IMR-90 (cell line): ENCODE data around the gene PKNOX1. TPM values are rescaled to one million over a fixed set of nuclear protein-coding genes. Genes with fewer than 3 reads are reported as not detected.
"Not testable (repeated sequence)": the region's sequence is repeated elsewhere in the genome, so short reads cannot be mapped to it uniquely, and the experiment has no call there.

ENCODE experiments used
- ATAC-seq: fragments of 200-7000 bp; cut with Tn5 transposase; 2 replicates; pipeline ENCODE4 v1.9.1; 2020; ENCODE audit warnings: low read depth, mild to moderate bottlenecking, moderate library complexity
- BruUV-seq: library from RNA; stranded (reverse); fragments of 400-500 nt; replicated peaks from 2 replicates; lab custom pipeline; 2021; lab: Mats Ljungman, UMichigan
- CTCF ChIA-PET: fragments of 300-600 bp; formaldehyde crosslinking; extraction: SDS; loops from one replicate; lab custom pipeline; 2021; ENCODE audit warnings: antibody characterized with exemption; lab: Yijun Ruan, JAX
- POLR2A ChIA-PET: fragments of 300-600 bp; sonication (Branson Sonifier 250); formaldehyde crosslinking; loops from one replicate; lab custom pipeline; 2022; ENCODE audit warnings: antibody characterized with exemption; ENCODE audit not compliant: unreplicated experiment; lab: Charles Lee
- DNase-seq: peaks from one replicate; pipeline ENCODE4 v3.0.0; 2013
- H2AFZ ChIP-seq: replicated peaks from 2 replicates; pipeline ENCODE3; 2013; ENCODE audit warnings: low read length, mild to moderate bottlenecking; ENCODE audit not compliant: poor library complexity
- H2AK5ac ChIP-seq: 2 replicates; pipeline ENCODE4 v1.6.1; 2013; ENCODE audit warnings: low read depth, low read length, inconsistent platforms
- H2AK9ac ChIP-seq: replicated peaks from 2 replicates; pipeline ENCODE3; 2013; ENCODE audit warnings: mild to moderate bottlenecking, low read depth, low read length, moderate library complexity; ENCODE audit not compliant: poor library complexity
- H2BK120ac ChIP-seq: 2 replicates; pipeline ENCODE4 v1.6.1; 2013; ENCODE audit warnings: low read depth, low read length, inconsistent platforms
- H2BK15ac ChIP-seq: 3 replicates; pipeline ENCODE4 v1.6.1; 2013; ENCODE audit warnings: low read depth, low read length, inconsistent platforms
- H2BK20ac ChIP-seq: 2 replicates; pipeline ENCODE4 v1.6.1; 2013; ENCODE audit warnings: low read depth, mild to moderate bottlenecking, inconsistent platforms, low read length, moderate library complexity
- H2BK5ac ChIP-seq: 2 replicates; pipeline ENCODE4 v1.6.1; 2013; ENCODE audit warnings: mild to moderate bottlenecking, low read depth, low read length, inconsistent platforms; ENCODE audit not compliant: poor library complexity, severe bottlenecking
- H3K14ac ChIP-seq: replicated peaks from 2 replicates; pipeline ENCODE4 v1.6.1; 2013; ENCODE audit warnings: low read depth, low read length, inconsistent platforms
- H3K18ac ChIP-seq: 2 replicates; pipeline ENCODE4 v1.6.1; 2013; ENCODE audit warnings: low read depth, low read length, control low read depth
- H3K23ac ChIP-seq: 2 replicates; pipeline ENCODE4 v1.6.1; 2013; ENCODE audit warnings: low read depth, low read length, inconsistent platforms
- H3K27ac ChIP-seq: 2 replicates; pipeline ENCODE4 v1.5.1; 2013; ENCODE audit warnings: mild to moderate bottlenecking, control low read depth, low read length; ENCODE audit not compliant: insufficient read depth
- H3K27me3 ChIP-seq: 2 replicates; pipeline ENCODE4 v1.6.1; 2013; ENCODE audit warnings: low read length; ENCODE audit not compliant: control insufficient read depth, insufficient read depth
- H3K36me3 ChIP-seq: 2 replicates; pipeline ENCODE4 v1.6.1; 2013; ENCODE audit warnings: low read length, mixed read lengths; ENCODE audit not compliant: control insufficient read depth, insufficient read depth
- H3K4ac ChIP-seq: 2 replicates; pipeline ENCODE4 v1.6.1; 2013; ENCODE audit warnings: low read depth, low read length, inconsistent platforms
- H3K4me1 ChIP-seq: 2 replicates; pipeline ENCODE4 v1.6.1; 2013; ENCODE audit warnings: low read length, mixed read lengths; ENCODE audit not compliant: control insufficient read depth, insufficient read depth
- H3K4me2 ChIP-seq: 2 replicates; pipeline ENCODE4 v1.6.1; 2013; ENCODE audit warnings: low read depth, mild to moderate bottlenecking, control low read depth, low read length, moderate library complexity
- H3K4me3 ChIP-seq: 2 replicates; pipeline ENCODE4 v1.5.1; 2013; ENCODE audit warnings: low read depth, mild to moderate bottlenecking, control low read depth, low read length, moderate library complexity; ENCODE audit not compliant: insufficient read depth
- H3K56ac ChIP-seq: 2 replicates; pipeline ENCODE4 v1.6.1; 2013; ENCODE audit warnings: low read length, inconsistent platforms; ENCODE audit not compliant: insufficient read depth; ENCODE audit errors: extremely low read depth
- H3K79me1 ChIP-seq, 2 experiments: 2 replicates each; pipeline ENCODE4 v1.6.1; 2013; ENCODE audit warnings: low read length in 2 of 2, inconsistent platforms in 1 of 2, low read depth in 1 of 2
- H3K9ac ChIP-seq: 2 replicates; pipeline ENCODE4 v1.6.1; 2013; ENCODE audit warnings: low read depth, low read length, control low read depth
- H3K9me1 ChIP-seq: 2 replicates; pipeline ENCODE4 v1.6.1; 2013; ENCODE audit warnings: low read length, inconsistent platforms; ENCODE audit not compliant: insufficient read depth
- H3K9me3 ChIP-seq: 2 replicates; pipeline ENCODE4 v1.6.1; 2013; ENCODE audit warnings: low read length; ENCODE audit not compliant: control insufficient read depth, insufficient read depth
- H4K20me1 ChIP-seq: 2 replicates; pipeline ENCODE4 v1.6.1; 2013; ENCODE audit warnings: low read length, inconsistent platforms; ENCODE audit not compliant: insufficient read depth
- H4K5ac ChIP-seq: 2 replicates; pipeline ENCODE4 v1.6.1; 2013; ENCODE audit warnings: mild to moderate bottlenecking, low read depth, low read length, control low read depth
- H4K8ac ChIP-seq, 2 experiments: 2 replicates each; pipeline ENCODE4 v1.6.1; 2013; ENCODE audit warnings: low read depth in 2 of 2, low read length in 2 of 2, control low read depth in 1 of 2, inconsistent platforms in 1 of 2
- H4K91ac ChIP-seq: 2 replicates; pipeline ENCODE4 v1.6.1; 2013; ENCODE audit warnings: low read depth, low read length, inconsistent platforms; ENCODE audit not compliant: insufficient read depth
- MXI1 ChIP-seq: IDR thresholded peaks from 2 replicates; pipeline ENCODE4 v1.6.1; 2012; ENCODE audit warnings: low read depth, mild to moderate bottlenecking, low read length, moderate library complexity, borderline replicate concordance
- WGBS, 2 experiments: methylation state at CpG; one replicate each; pipeline versions ENCODE4 v1.1.5 to v1.1.7; 2013; ENCODE audit warnings: missing lambda C conversion rate in 2 of 2; ENCODE audit not compliant: insufficient read length in 1 of 2; ENCODE audit errors: extremely low coverage in 2 of 2; 5-methylcytosine and 5-hydroxymethylcytosine counted together
- dilution Hi-C: fragments of 300-500 bp; cut with HindIII; formaldehyde crosslinking; loops from one replicate; pipeline ENCODE4 v1.14.3; 2018; ENCODE audit warnings: low sequenced_read_pairs; ENCODE audit not compliant: unreplicated experiment
- in situ Hi-C: fragments of 300-500 bp; cut with MboI; formaldehyde crosslinking; loops from 3 replicates; pipeline ENCODE4 v1.14.3; 2019; ENCODE audit warnings: low sequenced_read_pairs, inconsistent platforms, mixed read lengths
- intact Hi-C: fragments of 100-400 bp; cut with micrococcal nuclease; formaldehyde crosslinking; loops from 2 replicates; pipeline ENCODE4 v1.10.0; 2022
- polyA plus RNA-seq, 3 experiments: library from polyadenylated mRNA; depleted of rRNA; stranded (reverse); fragments of >200 nt; gene quantifications; 2 replicates each; pipeline ENCODE4 v1.2.3, GENCODE V29; 2012; ENCODE audit warnings: low replicate concordance in 1 of 3
- total RNA-seq: library from RNA; depleted of rRNA; stranded (reverse); fragments of >200 nt; gene quantifications from 2 replicates; pipeline ENCODE4 v1.2.3, GENCODE V29; 2012

The PKNOX1 gene
- total and polyA plus RNA-seq, 2 of the 4 experiments (the other 2 are of a cell fraction) = 35.0 to 61.0 TPM

GRCh38 chr21:42925114-42925926 lies 49.0 kb upstream of the PKNOX1 start, which contains the start of gene ERVH48-1 (continued):
- TF ChIP-seq MXI1 = no peak

- H3K4me3 ChIP-seq, H3K4me1 ChIP-seq, H3K79me1 ChIP-seq, H3K27ac ChIP-seq, H2AFZ ChIP-seq, dilution Hi-C loops, H2BK15ac ChIP-seq, H2BK5ac ChIP-seq, H3K9me3 ChIP-seq, H4K8ac ChIP-seq, H3K23ac ChIP-seq, H3K9ac ChIP-seq, H3K27me3 ChIP-seq, H2BK20ac ChIP-seq, H3K56ac ChIP-seq, H3K18ac ChIP-seq, H3K36me3 ChIP-seq, DNase-seq, BruUV-seq, H2BK120ac ChIP-seq, H3K4ac ChIP-seq, in situ Hi-C loops, H4K20me1 ChIP-seq, intact Hi-C loops, H3K9me1 ChIP-seq, H3K14ac ChIP-seq, ATAC-seq: not testable (repeated sequence)
- peak overlapping the region; percentile 22; the same call in 1 of the 2 replicates for H3K4me2 ChIP-seq
- ChIA-PET POLR2A (interaction anchor here (0.6 kb wide), 1 partner anchor 332 kb away, joined by 6 read pairs; no protein-coding TSS in a partner anchor), CTCF (interaction anchor here (0.6 kb wide), 1 partner anchor 13 kb away, joined by 3 read pairs; no protein-coding TSS in a partner anchor)
- H2AK9ac ChIP-seq = peak overlapping the region; percentile 84
- H2AK5ac ChIP-seq = peak overlapping the region; percentile 16
- H4K91ac ChIP-seq = peak overlapping the region; percentile 41
- 90% methylated on average over 12 of the region's 23 CpGs; no CpG with 5 or more reads in 1 of the 2 experiments for WGBS, 2 experiments
- peak overlapping the region; percentile 25; the same call in 1 of the 2 replicates for H4K5ac ChIP-seq
Observed at GRCh38 chr21:42927474-42928200, 46.7 kb upstream of the PKNOX1 start.
